ENCODE measurements around the gene TBC1D22A. TPM values are rescaled to one million over a fixed set of nuclear protein-coding genes. Genes with fewer than 3 reads are reported as not detected.

TBC1D22A gene
- total and polyA plus RNA-seq, 4 donors, result 4.1 to 12.4 (median 8.4) TPM

- no peak for TF ChIP-seq FOXA1 (IDR thresholded peaks at IDR 0.05)
- TF ChIP-seq SP1 (IDR thresholded peaks at IDR 0.05), result no peak
- no peak for TF ChIP-seq HNF4G (IDR thresholded peaks at IDR 0.05)
- no peak for TF ChIP-seq CTCF (IDR thresholded peaks at IDR 0.05; ENCODE audit: low read depth, low read length, missing input control)
- TF ChIP-seq RAD21 (IDR thresholded peaks at IDR 0.05), result no peak
- TF ChIP-seq GABPA (IDR thresholded peaks at IDR 0.05 in 1 of 2, conservative IDR thresholded peaks at IDR 0.05 in 1 of 2), result no peak
- TF ChIP-seq, protein P1, sequence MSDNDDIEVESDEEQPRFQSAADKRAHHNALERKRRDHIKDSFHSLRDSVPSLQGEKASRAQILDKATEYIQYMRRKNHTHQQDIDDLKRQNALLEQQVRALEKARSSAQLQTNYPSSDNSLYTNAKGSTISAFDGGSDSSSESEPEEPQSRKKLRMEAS (IDR thresholded peaks at IDR 0.05), result no peak
- no peak for TF ChIP-seq FOXA2 (IDR thresholded peaks at IDR 0.05)
- TF ChIP-seq JUND (IDR thresholded peaks at IDR 0.05), result no peak
- TF ChIP-seq RXRA (IDR thresholded peaks at IDR 0.05), result no peak
- no peak overlapping the region for H3K27ac ChIP-seq (ENCODE audit: low read depth in 1 of 2, low read length in 2 of 2)
- H3K9me3 ChIP-seq (ENCODE audit: control insufficient read depth in 4 of 4, low read length in 3 of 4), result no peaks in the 10 kb centered on the region
- H3K36me3 ChIP-seq (ENCODE audit: control insufficient read depth in 4 of 4, insufficient read depth in 3 of 4, low read depth in 1 of 4, low read length in 3 of 4), result peaks cover 0 to 11% (median 1%) of the 10 kb centered on the region in 4 donors
- WGBS, result 96% methylated on average over 10 of the region's 10 CpGs
- H3K27me3 ChIP-seq (ENCODE audit: control insufficient read depth in 4 of 4, insufficient read depth in 4 of 4, low read length in 3 of 4), result no peaks in the 10 kb centered on the region
- no peak overlapping the region for H3K4me3 ChIP-seq (ENCODE audit: low read depth in 1 of 3, low read length in 3 of 3)
- no peak overlapping the region for H3K9ac ChIP-seq (ENCODE audit: low read depth in 1 of 2, low read length in 2 of 2)
- H3K4me1 ChIP-seq (ENCODE audit: control insufficient read depth in 4 of 4, insufficient read depth in 4 of 4, low read length in 3 of 4), result no peaks in the 10 kb centered on the region
- DNase-seq (ENCODE audit: low spot score), result no peak
Measured at GRCh38 chr22:47062126-47062525, 299.7 kb downstream of the TBC1D22A start.

GRCh38 chr22:47063071-47063509, 300.6 kb downstream of the TBC1D22A start:
- Histone ChIP-seq H3K27ac (ENCODE audit: low read depth in 1 of 2, low read length in 2 of 2) (no peak overlapping the region), H3K4me1 (ENCODE audit: control insufficient read depth in 4 of 4, insufficient read depth in 4 of 4, low read length in 3 of 4) (no peaks in the 10 kb centered on the region), H3K36me3 (ENCODE audit: control insufficient read depth in 4 of 4, insufficient read depth in 3 of 4, low read depth in 1 of 4, low read length in 3 of 4) (peaks cover 0 to 13% (median 1%) of the 10 kb centered on the region in 4 donors), H3K27me3 (ENCODE audit: control insufficient read depth in 4 of 4, insufficient read depth in 4 of 4, low read length in 3 of 4) (no peaks in the 10 kb centered on the region), H3K4me3 (ENCODE audit: low read depth in 1 of 3, low read length in 3 of 3) (no peak overlapping the region), H3K9me3 (ENCODE audit: control insufficient read depth in 4 of 4, low read length in 3 of 4) (no peaks in the 10 kb centered on the region), H3K9ac (ENCODE audit: low read depth in 1 of 2, low read length in 2 of 2) (no peak overlapping the region)
- 94% methylated on average over 14 of the region's 14 CpGs for WGBS
- TF ChIP-seq NR2F2 (IDR thresholded peaks at IDR 0.05), result no peak
- TF ChIP-seq GABPA (IDR thresholded peaks at IDR 0.05 in 1 of 2, conservative IDR thresholded peaks at IDR 0.05 in 1 of 2), result no peak
- no peak for TF ChIP-seq RAD21 (IDR thresholded peaks at IDR 0.05)
- no peak for TF ChIP-seq ATF3 (IDR thresholded peaks at IDR 0.05)
- no peak for TF ChIP-seq TAF1 (conservative IDR thresholded peaks at IDR 0.05)
- no peak for TF ChIP-seq SP1 (IDR thresholded peaks at IDR 0.05)
- no peak for DNase-seq (ENCODE audit: low spot score)

- Histone ChIP-seq H3K9me3 (ENCODE audit: control insufficient read depth in 4 of 4, low read length in 3 of 4) (no peaks in the 10 kb centered on the region), H3K9ac (ENCODE audit: low read depth in 1 of 2, low read length in 2 of 2) (no peak overlapping the region), H3K27ac (ENCODE audit: low read depth in 1 of 2, low read length in 2 of 2) (no peak overlapping the region), H3K4me3 (ENCODE audit: low read depth in 1 of 3, low read length in 3 of 3) (no peak overlapping the region), H3K36me3 (ENCODE audit: control insufficient read depth in 4 of 4, insufficient read depth in 3 of 4, low read depth in 1 of 4, low read length in 3 of 4) (peaks cover 0 to 13% (median 1%) of the 10 kb centered on the region in 4 donors), H3K4me1 (ENCODE audit: control insufficient read depth in 4 of 4, insufficient read depth in 4 of 4, low read length in 3 of 4) (no peaks in the 10 kb centered on the region), H3K27me3 (ENCODE audit: control insufficient read depth in 4 of 4, insufficient read depth in 4 of 4, low read length in 3 of 4) (no peaks in the 10 kb centered on the region)
- DNase-seq (ENCODE audit: low spot score), result no peak
- WGBS, result 94% methylated on average over 10 of the region's 10 CpGs
- TF ChIP-seq FOXA1 (IDR thresholded peaks at IDR 0.05) (no peak), GABPA (IDR thresholded peaks at IDR 0.05 in 1 of 2, conservative IDR thresholded peaks at IDR 0.05 in 1 of 2) (no peak), TAF1 (conservative IDR thresholded peaks at IDR 0.05) (no peak)
- TF ChIP-seq, protein P1 (IDR thresholded peaks at IDR 0.05), result no peak
Measured at GRCh38 chr22:47063606-47064005, 301.2 kb downstream of the TBC1D22A start.
